Skin of body (tissue), 2 donors: ENCODE results near the gene BMS1. TPM values are rescaled to one million over a fixed set of nuclear protein-coding genes. Genes with fewer than 3 reads are reported as not detected.
"Not testable (repeated sequence)": the region's sequence is repeated elsewhere in the genome, so short reads cannot be mapped to it uniquely, and the experiment has no call there.

Source experiments
- DNase-seq: peaks from one replicate; lab custom pipeline; 2025; lab: John Stamatoyannopoulos, UW
- total RNA-seq: library from RNA; depleted of rRNA; stranded (reverse); fragments of >200 nt; gene quantifications from one replicate; pipeline ENCODE4 v1.2.3, GENCODE V29; 2014

Gene BMS1
- total RNA-seq = 13.5 TPM

- DNase-seq = peak; percentile 95
Measured at GRCh38 chr10:42782446-42783180, at the start of gene BMS1. TSS of gene BMS1 (plus strand) at chr10:42782795. CDS start at chr10:42784395, 1,600 bp downstream.

GRCh38 chr10:42734536-42734935, 48.1 kb upstream of the BMS1 start:
- no peak for DNase-seq

- no peak for DNase-seq
Measured at GRCh38 chr10:42738679-42739078, 43.9 kb upstream of the BMS1 start.

GRCh38 chr10:42741536-42741935, 41.1 kb upstream of the BMS1 start:
- not testable (repeated sequence) for DNase-seq

GRCh38 chr10:42743697-42744096, 38.9 kb upstream of the BMS1 start:
- DNase-seq = no peak

- DNase-seq = no peak
Measured at GRCh38 chr10:42744134-42744701, 38.4 kb upstream of the BMS1 start.

- peak; percentile 25 for DNase-seq
Measured at GRCh38 chr10:42753126-42753506, 29.5 kb upstream of the BMS1 start.

- no peak for DNase-seq
Measured at GRCh38 chr10:42753507-42754154, 29.0 kb upstream of the BMS1 start.

- DNase-seq = no peak
Measured at GRCh38 chr10:42754155-42755027, 28.2 kb upstream of the BMS1 start.

- no peak for DNase-seq
Measured at GRCh38 chr10:42755028-42755451, 27.6 kb upstream of the BMS1 start.

GRCh38 chr10:42755556-42756093, 27.0 kb upstream of the BMS1 start:
- no peak for DNase-seq

GRCh38 chr10:42767906-42768305, 14.7 kb upstream of the BMS1 start:
- no peak for DNase-seq

- no peak for DNase-seq
Measured at GRCh38 chr10:42768581-42769152, 13.9 kb upstream of the BMS1 start.

- no peak for DNase-seq
Measured at GRCh38 chr10:42769173-42769572, 13.4 kb upstream of the BMS1 start.

- DNase-seq = no peak
Measured at GRCh38 chr10:42769673-42770072, 12.9 kb upstream of the BMS1 start.

- no peak for DNase-seq
Measured at GRCh38 chr10:42776681-42777080, 5.9 kb upstream of the BMS1 start.

- no peak for DNase-seq
Measured at GRCh38 chr10:42780456-42780855, 2.1 kb upstream of the BMS1 start.

- no peak for DNase-seq
Measured at GRCh38 chr10:42781893-42782445, 626 bp upstream of the BMS1 start.

GRCh38 chr10:42783181-42783549, 570 bp downstream of the BMS1 start:
- no peak for DNase-seq

GRCh38 chr10:42785759-42786158, 3.2 kb downstream of the BMS1 start:
- DNase-seq = no peak

- no peak for DNase-seq
Measured at GRCh38 chr10:42790835-42791234, 8.2 kb downstream of the BMS1 start.
